GM19193 (cell line): ENCODE measurements around the gene MINDY4.

Experiments used
- POLR2A ChIP-seq: IDR thresholded peaks from 4 replicates; pipeline ENCODE4 v1.6.1; 2011; ENCODE audit not compliant: insufficient read depth, insufficient read length; ENCODE audit errors: extremely low read depth

MINDY4 gene

GRCh38 chr7:30843741-30844482 is 72.7 kb downstream of the MINDY4 start:
- TF ChIP-seq POLR2A: no peak

- TF ChIP-seq POLR2A: no peak
Measured at GRCh38 chr7:30844483-30844874, 73.3 kb downstream of the MINDY4 start.

GRCh38 chr7:30844916-30845315 is 73.7 kb downstream of the MINDY4 start:
- TF ChIP-seq POLR2A: no peak

DNA sequence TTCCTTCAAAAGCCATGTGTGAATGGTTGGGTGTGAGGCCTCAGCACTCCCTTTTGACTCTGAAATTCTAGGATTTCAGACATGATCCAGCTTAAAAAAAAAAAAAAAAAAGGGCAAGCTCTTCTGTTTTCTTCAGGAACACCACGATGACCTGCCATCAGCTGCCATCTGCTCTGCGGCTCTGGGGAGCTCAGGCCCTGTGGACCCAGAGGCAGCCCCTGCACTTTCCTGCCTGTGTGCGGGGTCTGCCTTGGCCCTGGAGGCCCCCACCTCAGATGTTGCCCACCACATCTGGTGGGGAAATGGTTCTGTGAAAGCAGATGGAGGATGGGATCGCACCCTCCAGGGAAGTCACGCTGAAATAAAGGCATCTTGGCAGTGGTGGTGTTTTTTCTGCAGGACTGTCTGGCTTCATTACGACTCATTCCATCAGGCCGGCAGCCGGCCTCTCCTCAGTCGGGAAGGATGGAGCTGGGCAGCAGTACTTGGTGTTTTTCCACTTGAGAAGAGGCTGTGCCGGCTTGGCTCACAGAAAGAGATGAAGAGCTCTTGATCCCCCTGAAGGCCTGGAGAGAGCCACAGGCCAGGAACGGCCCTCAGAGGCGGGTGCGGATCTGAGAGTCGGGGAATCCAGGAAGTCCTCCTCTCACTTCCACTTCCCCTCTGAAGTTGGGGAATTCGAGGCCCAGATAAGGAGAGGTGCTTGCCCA is 74.4 kb downstream of the MINDY4 start:
- no peak for TF ChIP-seq POLR2A

- no peak for TF ChIP-seq POLR2A
Measured at GRCh38 chr7:30846378-30846777, 75.2 kb downstream of the MINDY4 start.

GRCh38 chr7:30848121-30848855 is 77.1 kb downstream of the MINDY4 start:
- no peak for TF ChIP-seq POLR2A

DNA sequence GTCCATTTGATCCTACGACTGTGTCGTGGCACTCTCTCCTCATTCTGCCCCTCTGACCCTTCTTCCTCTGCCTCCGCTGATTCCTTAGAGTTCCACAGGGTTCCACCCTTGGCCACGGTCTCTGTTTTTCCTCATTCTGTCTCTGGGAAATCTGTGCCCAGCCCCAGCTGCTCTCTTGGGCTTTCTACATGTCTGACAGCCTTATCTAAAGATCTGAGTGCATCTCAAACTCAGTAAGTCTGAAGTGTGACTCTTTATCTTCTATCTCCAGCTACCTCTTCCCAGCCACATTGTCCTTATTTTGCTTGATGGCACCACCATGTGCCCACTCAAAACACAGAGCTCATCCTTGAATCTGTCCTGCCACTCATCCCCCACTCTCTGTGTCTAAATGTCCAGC is 78.3 kb downstream of the MINDY4 start:
- no peak for TF ChIP-seq POLR2A

DNA sequence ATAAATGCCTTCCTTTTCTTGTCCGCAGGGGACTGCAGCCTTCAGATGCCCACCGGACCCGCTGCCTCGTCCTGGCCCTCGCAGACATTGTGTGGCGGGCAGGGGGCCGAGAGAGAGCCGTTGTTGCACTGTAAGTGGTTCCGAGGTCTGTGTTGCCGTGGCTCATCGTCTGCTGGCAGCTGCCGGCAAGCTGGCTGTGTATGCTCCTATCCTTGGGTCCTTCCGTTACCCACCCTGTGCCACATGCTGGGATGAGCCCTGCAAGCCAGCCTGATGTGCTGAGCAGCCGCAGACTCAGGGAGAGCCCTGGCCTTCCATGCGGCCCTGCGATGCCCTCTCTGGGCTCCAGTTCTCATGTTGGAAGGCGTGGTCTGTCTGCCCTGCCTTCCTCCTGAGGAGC is 79.2 kb downstream of the MINDY4 start:
- no peak for TF ChIP-seq POLR2A

GRCh38 chr7:30851651-30852307 is 80.6 kb downstream of the MINDY4 start:
- no peak for TF ChIP-seq POLR2A

DNA sequence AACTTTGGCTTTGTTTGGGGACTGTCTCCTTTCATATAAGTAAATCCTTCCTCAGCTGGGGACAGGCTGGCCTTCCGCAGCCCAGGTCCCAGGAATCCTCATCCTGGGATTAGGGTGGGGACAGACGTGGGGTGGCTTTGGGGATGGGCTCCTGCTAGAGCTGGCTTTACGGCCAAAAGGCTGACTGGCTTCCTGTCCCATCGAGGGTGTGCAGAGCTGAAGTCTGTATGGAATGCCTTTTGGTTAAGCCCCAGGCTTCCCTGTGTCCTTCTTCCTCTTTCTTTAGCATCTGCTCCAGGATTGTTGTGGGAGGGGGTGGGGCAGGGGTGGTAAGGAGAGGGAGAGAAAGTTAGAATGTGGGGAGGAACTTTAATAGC is 81.1 kb downstream of the MINDY4 start:
- no peak for TF ChIP-seq POLR2A

DNA sequence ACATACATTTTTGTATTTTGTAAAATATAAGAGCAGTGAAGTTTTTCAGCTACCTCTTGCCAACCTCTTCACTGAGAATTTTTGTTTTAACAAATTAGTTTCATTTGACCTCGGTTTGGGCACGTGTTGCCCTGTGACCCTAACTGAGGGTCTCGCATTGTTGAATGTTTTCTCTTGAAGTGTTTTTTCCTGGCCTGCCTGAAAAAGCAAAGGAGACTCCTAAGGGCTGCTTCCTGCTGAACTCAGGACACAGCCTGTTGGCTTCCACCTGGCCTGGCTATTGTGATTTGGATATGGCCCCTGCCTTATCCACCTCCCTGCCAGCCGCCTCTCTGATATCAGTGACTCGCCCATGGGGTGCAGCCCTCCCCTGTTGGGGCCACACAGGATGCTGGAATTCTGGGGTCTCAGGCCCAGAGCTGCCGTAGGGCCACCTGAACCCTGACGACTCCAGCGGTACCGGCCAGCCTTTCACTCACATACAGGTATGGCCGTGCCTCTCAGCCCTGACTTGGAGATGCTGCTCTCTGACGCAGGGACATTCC is 81.6 kb downstream of the MINDY4 start:
- TF ChIP-seq POLR2A: no peak

DNA sequence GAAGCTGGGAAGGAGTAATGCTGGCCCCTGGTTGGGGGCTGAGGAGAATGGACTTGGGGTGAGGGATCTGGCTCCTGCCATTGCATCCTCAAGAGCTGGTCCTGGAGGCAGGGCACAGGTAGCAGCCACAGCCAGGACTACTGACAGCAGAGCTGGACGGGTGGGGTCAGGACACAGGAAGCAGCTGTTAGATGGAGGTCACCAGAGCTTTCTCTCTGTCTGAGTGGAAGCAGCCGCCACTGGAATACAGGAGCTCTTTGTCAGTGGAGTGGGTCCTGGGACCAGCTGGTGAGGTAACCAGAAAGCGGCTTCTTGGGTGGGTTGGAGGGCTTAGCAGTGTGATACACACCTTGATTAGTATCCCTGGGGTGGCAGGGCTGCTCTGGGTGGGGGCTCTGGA is 82.4 kb downstream of the MINDY4 start:
- TF ChIP-seq POLR2A: no peak

DNA sequence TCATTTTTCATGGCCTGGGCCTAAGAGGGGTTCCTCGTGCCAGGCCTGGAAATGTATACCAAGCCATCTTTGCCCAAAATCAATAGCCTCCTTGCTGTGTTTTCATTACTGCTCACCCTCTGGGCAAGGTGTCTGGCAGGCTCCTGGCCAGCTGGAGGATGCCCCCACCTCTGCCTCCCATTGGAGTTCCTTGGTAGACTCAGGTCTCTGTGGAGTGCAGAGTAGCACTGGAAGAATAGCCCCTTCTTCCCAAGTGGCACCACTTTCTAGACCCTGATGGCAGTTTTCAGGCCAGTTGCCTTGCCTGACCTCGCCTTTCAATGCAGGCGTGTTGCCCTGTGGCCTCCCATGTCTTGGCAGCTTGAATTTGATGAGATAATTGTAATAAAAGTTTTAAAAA is 84.7 kb downstream of the MINDY4 start:
- no peak for TF ChIP-seq POLR2A

DNA sequence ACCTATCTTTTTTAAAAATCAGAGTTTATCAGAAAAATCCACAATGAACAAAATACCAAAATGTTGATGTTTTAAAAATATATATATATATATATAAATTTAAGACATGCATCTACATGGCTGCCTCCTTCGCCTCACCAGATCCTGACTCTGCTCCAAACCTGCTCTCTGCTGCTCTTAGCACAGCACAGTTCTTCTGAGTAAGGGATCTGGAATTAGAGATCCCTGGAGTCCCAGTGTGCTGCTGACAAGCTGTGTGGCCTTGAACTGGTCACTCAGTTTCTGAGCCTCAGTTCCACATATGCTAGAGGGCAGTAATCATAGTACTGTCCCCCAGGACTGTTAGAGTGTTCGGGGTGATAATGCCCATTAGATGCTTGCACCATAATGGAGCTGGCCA is 87.4 kb downstream of the MINDY4 start:
- TF ChIP-seq POLR2A: no peak
